Endothelial cell of umbilical vein (primary cell): ENCODE data around the gene SH3PXD2A. TPM values are rescaled to one million over a fixed set of nuclear protein-coding genes. Genes with fewer than 3 reads are reported as not detected.

Experiments used
- BruUV-seq: library from RNA; stranded (reverse); fragments of 400-500 nt; replicated peaks from 2 replicates; lab custom pipeline; 2021; lab: Mats Ljungman, UMichigan
- CTCF ChIA-PET: fragments of 300-600, 350-600 bp; sonication (Branson Sonifier 250); formaldehyde crosslinking; loops from one replicate; lab custom pipeline; 2021; ENCODE audit warnings: antibody characterized with exemption, inconsistent platforms; lab: Charles Lee
- POLR2A ChIA-PET: fragments of 300-600, 350-600 bp; sonication (Branson Sonifier 250); formaldehyde crosslinking; loops from one replicate; lab custom pipeline; 2021; ENCODE audit warnings: antibody characterized with exemption, inconsistent platforms; lab: Charles Lee
- DNase-seq: peaks from one replicate; pipeline ENCODE4 v3.0.0-alpha.2; 2011; ENCODE audit warnings: low read depth, low spot score
- FAIRE-seq: peaks from 2 replicates; lab custom pipeline; 2011; peaks lifted over from hg19 to GRCh38; lab: Jason Lieb, UNC
- H2AFZ ChIP-seq: 2 replicates; pipeline ENCODE4 v1.6.0; 2012; ENCODE audit warnings: low read depth, low read length, control low read depth, inconsistent platforms
- H3K27ac ChIP-seq: 2 replicates; pipeline ENCODE4 v1.5.1; 2011; ENCODE audit warnings: low read depth, mild to moderate bottlenecking, control low read depth, low read length, moderate library complexity; ENCODE audit not compliant: insufficient read depth
- H3K27me3 ChIP-seq, 2 experiments: 2 replicates each; pipeline versions ENCODE4 v1.6.0 to v1.6.1; 2011; ENCODE audit warnings: low read length in 2 of 2, mixed read lengths in 1 of 2; ENCODE audit not compliant: control insufficient read depth in 2 of 2, insufficient read depth in 2 of 2
- H3K36me3 ChIP-seq, 2 experiments: 2 replicates in 1 of 2; 3 replicates in 1 of 2; pipeline ENCODE4 v1.5.1; 2011; ENCODE audit warnings: low read length in 2 of 2, mild to moderate bottlenecking in 1 of 2, moderate library complexity in 1 of 2; ENCODE audit not compliant: control insufficient read depth in 2 of 2, insufficient read depth in 2 of 2; ENCODE audit errors: extremely low read depth in 1 of 2
- H3K4me1 ChIP-seq: 3 replicates; pipeline ENCODE4 v1.5.1; 2011; ENCODE audit warnings: mild to moderate bottlenecking, low read length; ENCODE audit not compliant: control insufficient read depth, insufficient read depth; ENCODE audit errors: extremely low read depth
- H3K4me2 ChIP-seq: 2 replicates; pipeline ENCODE4 v1.6.1; 2011; ENCODE audit warnings: low read length, control low read depth, mixed read lengths; ENCODE audit not compliant: insufficient read depth
- H3K4me3 ChIP-seq, 3 experiments: fragments of 200-600 bp in 1 of 3; sonication (generic), shearing (Covaris generic) in 1 of 3; replicated peaks in 1 of 3; 2 replicates each; pipeline ENCODE4 v1.5.1; 2011 to 2016; ENCODE audit warnings: control low read depth in 3 of 3, low read length in 3 of 3, mild to moderate bottlenecking in 2 of 3, inconsistent platforms in 1 of 3, low read depth in 1 of 3, moderate library complexity in 1 of 3; ENCODE audit not compliant: insufficient read depth in 1 of 3
- H3K79me2 ChIP-seq: 2 replicates; pipeline ENCODE4 v1.6.0; 2012; ENCODE audit warnings: low read length, inconsistent platforms; ENCODE audit not compliant: control insufficient read depth, insufficient read depth
- H3K9ac ChIP-seq: replicated peaks from 2 replicates; pipeline ENCODE3; 2011; ENCODE audit warnings: low read length, control low read depth; ENCODE audit not compliant: insufficient read depth; ENCODE audit errors: extremely low read depth
- H3K9me1 ChIP-seq: replicated peaks from 3 replicates; pipeline ENCODE4 v1.6.0; 2011; ENCODE audit warnings: mild to moderate bottlenecking, low read length; ENCODE audit not compliant: control insufficient read depth, insufficient read depth; ENCODE audit errors: extremely low read depth
- H3K9me3 ChIP-seq: replicated peaks from 2 replicates; pipeline ENCODE4 v1.5.1; 2012; ENCODE audit warnings: low read length, inconsistent platforms; ENCODE audit not compliant: control insufficient read depth, insufficient read depth
- H4K20me1 ChIP-seq: replicated peaks from 2 replicates; pipeline ENCODE3; 2011; ENCODE audit warnings: mild to moderate bottlenecking, low read length; ENCODE audit not compliant: control insufficient read depth, insufficient read depth; ENCODE audit errors: extremely low read depth
- EZH2 ChIP-seq: IDR thresholded peaks from 2 replicates; pipeline ENCODE4 v1.6.1; 2012; ENCODE audit warnings: borderline replicate concordance, low read depth, mild to moderate bottlenecking, moderate library complexity, low read length, inconsistent platforms; ENCODE audit not compliant: severe bottlenecking
- FOS ChIP-seq: IDR thresholded peaks from 2 replicates; pipeline ENCODE4 v1.6.1; 2011; ENCODE audit warnings: mild to moderate bottlenecking, low read length, moderate library complexity, borderline replicate concordance; ENCODE audit not compliant: insufficient read depth
- GATA2 ChIP-seq: IDR thresholded peaks from 2 replicates; pipeline ENCODE4 v1.7.0; 2011; ENCODE audit warnings: low read depth, mild to moderate bottlenecking, moderate library complexity, mixed read lengths, low read length; ENCODE audit not compliant: insufficient read length, insufficient read depth
- JUN ChIP-seq: IDR thresholded peaks from 2 replicates; pipeline ENCODE4 v1.6.1; 2011; ENCODE audit warnings: borderline replicate concordance, low read depth; ENCODE audit not compliant: insufficient read length, insufficient read depth
- MYC ChIP-seq: IDR thresholded peaks from one replicate; pipeline ENCODE4 v1.6.1; 2011; ENCODE audit warnings: mild to moderate bottlenecking, low read depth, low read length
- POLR2A ChIP-seq: IDR thresholded peaks from 2 replicates; pipeline ENCODE4 v1.6.1; 2012; ENCODE audit warnings: low read depth, mild to moderate bottlenecking, control low read depth, low read length
- POLR2AphosphoS5 ChIP-seq: IDR thresholded peaks from 2 replicates; pipeline ENCODE4 v1.6.1; 2012; ENCODE audit warnings: low read depth, mild to moderate bottlenecking, control low read depth, low read length, moderate library complexity; ENCODE audit not compliant: insufficient read depth
- dilution Hi-C: fragments of 300-500 bp; cut with MboI; formaldehyde crosslinking; loops from one replicate; pipeline ENCODE4 v1.15.0; 2019; ENCODE audit warnings: low sequenced_read_pairs; ENCODE audit not compliant: extremely low pct_ligation_motif_present
- intact Hi-C: fragments of 100-400 bp; cut with micrococcal nuclease; formaldehyde crosslinking; loops from one replicate; pipeline ENCODE4 v1.10.0; 2022
- polyA plus RNA-seq, 4 experiments: library from polyadenylated mRNA; depleted of rRNA in 3 of 4; stranded (reverse) in 3 of 4; unstranded in 1 of 4; fragments of >200 nt; gene quantifications; 2 replicates each; pipeline versions ENCODE4 v1.2.1 to v1.2.3, GENCODE V29; 2011 to 2012; ENCODE audit warnings: missing spikeins in 1 of 4
- total RNA-seq: library from RNA; stranded (reverse); gene quantifications from 2 replicates; pipeline ENCODE4 v1.2.3, GENCODE V29; 2021
- TF ChIP-seq, protein P1 (sequence below): IDR thresholded peaks from 2 replicates; pipeline ENCODE4 v1.6.1; 2011; ENCODE audit not compliant: insufficient read depth, insufficient read length
- TF ChIP-seq, protein P2 (sequence below), 2 donors: IDR thresholded peaks; 1 replicate in 1 of 2; 2 replicates in 1 of 2; pipeline ENCODE4 v1.5.1; 2011; ENCODE audit warnings: low read length in 2 of 2, mild to moderate bottlenecking in 2 of 2, moderate library complexity in 2 of 2, control low read depth in 1 of 2, inconsistent platforms in 1 of 2, low read depth in 1 of 2; ENCODE audit not compliant: insufficient read depth in 1 of 2; ENCODE audit errors: extremely low read depth in 1 of 2

Gene SH3PXD2A
- total and polyA plus RNA-seq, 2 donors (not counting 3 experiments of a cell fraction or from before 2014, with no cell fraction given) = 1.4 to 5.1 TPM

DNA sequence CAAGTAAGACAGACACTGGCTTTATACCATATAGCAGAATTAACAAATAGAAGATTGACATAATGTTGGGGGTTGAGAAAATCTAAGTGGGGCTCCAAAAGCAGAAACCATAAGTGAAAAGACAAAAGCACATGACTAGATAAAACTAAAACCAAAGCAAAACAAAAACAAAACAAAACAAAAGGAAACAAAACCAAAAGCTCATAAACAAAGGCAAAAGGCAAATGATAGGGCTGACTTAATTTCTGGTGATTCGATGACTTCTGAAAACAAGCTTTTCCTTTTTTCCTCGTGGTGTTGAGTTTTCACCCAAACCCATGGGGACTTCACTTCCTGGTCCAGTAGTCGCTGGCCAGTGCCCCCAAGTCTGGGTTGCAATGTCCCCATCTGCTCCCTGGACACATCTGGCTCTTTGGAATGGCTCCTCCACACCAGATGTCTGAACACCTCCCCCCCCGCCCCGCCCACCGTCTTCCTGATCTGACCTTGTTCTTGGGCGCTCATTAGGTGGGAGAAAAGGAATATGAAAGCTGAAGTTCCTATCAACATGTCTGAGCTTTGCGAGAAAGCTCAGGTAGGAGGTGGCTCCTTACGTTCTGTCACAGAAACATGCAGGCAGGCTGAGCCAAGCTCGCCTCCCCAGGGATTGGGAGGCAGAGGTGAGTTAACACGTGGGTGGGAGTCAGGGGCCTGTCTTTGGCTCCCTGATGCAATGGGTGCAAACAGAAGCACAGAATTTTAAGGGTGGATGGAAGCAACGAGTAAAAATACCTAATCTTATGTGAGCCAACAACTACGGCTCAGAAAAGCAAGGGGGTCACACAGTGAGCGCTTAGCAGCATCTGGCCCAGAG lies 240.8 kb downstream of the SH3PXD2A start:
- H3K4me1 ChIP-seq = no peaks in the 10 kb centered on the region

DNA sequence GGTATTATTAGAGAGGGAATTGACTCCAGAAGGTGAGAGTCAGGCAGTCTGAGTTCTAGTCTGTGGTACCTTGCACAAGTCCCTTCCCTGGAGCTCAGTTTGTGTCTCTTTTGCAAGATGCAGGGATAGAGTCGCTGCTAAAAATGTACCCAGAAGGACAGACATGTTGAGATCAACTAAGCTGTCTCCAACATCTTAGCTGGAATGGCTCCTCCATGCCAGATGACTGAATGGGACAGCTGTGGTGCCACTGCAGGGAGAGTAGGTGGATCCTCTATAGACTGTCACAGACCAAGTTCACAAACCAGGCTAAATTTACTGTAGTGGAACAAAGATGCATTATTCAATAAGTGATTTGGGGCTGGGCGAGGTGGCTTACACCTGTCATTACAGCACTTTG lies 241.8 kb downstream of the SH3PXD2A start:
- no peaks in the 10 kb centered on the region for H4K20me1 ChIP-seq
- intact Hi-C loops (no loop called here), dilution Hi-C loops (no loop called here)
- H3K79me2 ChIP-seq = no peaks in the 10 kb centered on the region
- no peak for FAIRE-seq
- TF ChIP-seq MYC (no peak), GATA2 (no peak), FOS (no peak), JUN (no peak), POLR2AphosphoS5 (no peak), EZH2 (no peak), POLR2A (no peak)
- TF ChIP-seq, protein P1, sequence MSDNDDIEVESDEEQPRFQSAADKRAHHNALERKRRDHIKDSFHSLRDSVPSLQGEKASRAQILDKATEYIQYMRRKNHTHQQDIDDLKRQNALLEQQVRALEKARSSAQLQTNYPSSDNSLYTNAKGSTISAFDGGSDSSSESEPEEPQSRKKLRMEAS = no peak
- TF ChIP-seq, protein P2, sequence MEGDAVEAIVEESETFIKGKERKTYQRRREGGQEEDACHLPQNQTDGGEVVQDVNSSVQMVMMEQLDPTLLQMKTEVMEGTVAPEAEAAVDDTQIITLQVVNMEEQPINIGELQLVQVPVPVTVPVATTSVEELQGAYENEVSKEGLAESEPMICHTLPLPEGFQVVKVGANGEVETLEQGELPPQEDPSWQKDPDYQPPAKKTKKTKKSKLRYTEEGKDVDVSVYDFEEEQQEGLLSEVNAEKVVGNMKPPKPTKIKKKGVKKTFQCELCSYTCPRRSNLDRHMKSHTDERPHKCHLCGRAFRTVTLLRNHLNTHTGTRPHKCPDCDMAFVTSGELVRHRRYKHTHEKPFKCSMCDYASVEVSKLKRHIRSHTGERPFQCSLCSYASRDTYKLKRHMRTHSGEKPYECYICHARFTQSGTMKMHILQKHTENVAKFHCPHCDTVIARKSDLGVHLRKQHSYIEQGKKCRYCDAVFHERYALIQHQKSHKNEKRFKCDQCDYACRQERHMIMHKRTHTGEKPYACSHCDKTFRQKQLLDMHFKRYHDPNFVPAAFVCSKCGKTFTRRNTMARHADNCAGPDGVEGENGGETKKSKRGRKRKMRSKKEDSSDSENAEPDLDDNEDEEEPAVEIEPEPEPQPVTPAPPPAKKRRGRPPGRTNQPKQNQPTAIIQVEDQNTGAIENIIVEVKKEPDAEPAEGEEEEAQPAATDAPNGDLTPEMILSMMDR (IDR thresholded peaks at IDR 0.05; ENCODE audit: extremely low read depth in 1 of 2, insufficient read depth in 1 of 2, low read depth in 1 of 2, low read length in 2 of 2) = no peak
- no peak overlapping the region for H3K9ac ChIP-seq
- H2AFZ ChIP-seq = no peak overlapping the region
- H3K27ac ChIP-seq = no peak overlapping the region
- no peak overlapping the region for H3K4me3 ChIP-seq
- H3K4me2 ChIP-seq = no peak overlapping the region
- DNase-seq = no peak
- POLR2A ChIA-PET = no interaction called here
- no peaks in the 10 kb centered on the region for H3K9me3 ChIP-seq
- no peaks in the 10 kb centered on the region for H3K36me3 ChIP-seq
- CTCF ChIA-PET = interaction anchor here (1.0 to 3.5 kb wide), 4 partner anchors 8 to 99 kb away, joined by 3 to 28 read pairs (median 10); no protein-coding TSS in a partner anchor
- no TSS peak for BruUV-seq
- no peaks in the 10 kb centered on the region for H3K4me1 ChIP-seq
- no peaks in the 10 kb centered on the region for H3K9me1 ChIP-seq
- no peaks in the 10 kb centered on the region for H3K27me3 ChIP-seq

More for the DNA sequence above, 240.8 kb downstream of the SH3PXD2A start:
- intact Hi-C loops (no loop called here), dilution Hi-C loops (no loop called here)
- no peak overlapping the region for H3K27ac ChIP-seq
- no peaks in the 10 kb centered on the region for H4K20me1 ChIP-seq
- no peak for TF ChIP-seq POLR2A
- TF ChIP-seq POLR2AphosphoS5 = no peak
- TF ChIP-seq JUN = no peak
- no peaks in the 10 kb centered on the region for H3K9me3 ChIP-seq
- no peak for DNase-seq
- H3K27me3 ChIP-seq = no peaks in the 10 kb centered on the region
- H3K4me3 ChIP-seq = no peak overlapping the region
- no peaks in the 10 kb centered on the region for H3K9me1 ChIP-seq
- CTCF ChIA-PET = interaction anchor here (1.0 to 2.5 kb wide), 6 partner anchors 9 to 98 kb away, joined by 3 to 18 read pairs (median 6); no protein-coding TSS in a partner anchor
- H2AFZ ChIP-seq = no peak overlapping the region
- H3K79me2 ChIP-seq = no peaks in the 10 kb centered on the region
- H3K4me2 ChIP-seq = no peak overlapping the region
- BruUV-seq = no TSS peak
- no peak for FAIRE-seq
- POLR2A ChIA-PET = interaction anchor here (0.7 kb wide), 1 partner anchor 12 kb away, joined by 6 read pairs; no protein-coding TSS in a partner anchor
- H3K36me3 ChIP-seq = no peaks in the 10 kb centered on the region
- H3K9ac ChIP-seq = no peak overlapping the region
